HG02623 (cell line): ENCODE results near the gene CABCOCO1.

ENCODE experiments used
- ATAC-seq: cut with Tn5 transposase; IDR thresholded peaks from one replicate; pipeline ENCODE4 v1.9.1; 2021; ENCODE audit warnings: moderate library complexity; ENCODE audit not compliant: unreplicated experiment

The CABCOCO1 gene

GRCh38 chr10:61804414-61804813, 141.7 kb downstream of the CABCOCO1 start:
- no peak for ATAC-seq

GRCh38 chr10:61805091-61805490, 142.4 kb downstream of the CABCOCO1 start:
- no peak for ATAC-seq

- ATAC-seq: no peak
Observed at GRCh38 chr10:61810263-61810662, 147.5 kb downstream of the CABCOCO1 start.

GRCh38 chr10:61812052-61812721, 149.5 kb downstream of the CABCOCO1 start:
- no peak for ATAC-seq

DNA sequence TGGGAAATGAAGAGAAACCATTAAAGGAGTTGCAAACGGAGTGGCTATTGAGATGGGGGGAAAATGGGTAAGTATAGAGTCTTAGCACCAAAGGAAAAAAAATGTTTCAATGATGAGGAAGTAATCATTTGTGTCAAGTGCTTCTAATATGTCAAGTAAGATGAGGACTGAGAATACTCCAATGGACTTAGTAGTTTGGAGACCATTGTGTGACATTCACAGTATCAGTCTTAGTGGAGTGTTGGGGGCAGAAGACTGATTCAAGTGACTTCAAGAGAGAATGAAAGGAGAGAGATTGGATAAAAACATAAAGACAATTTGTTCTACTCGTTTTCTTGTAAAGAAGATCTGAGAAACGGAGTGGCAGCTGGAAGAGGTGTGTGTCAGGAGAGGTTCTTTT, 150.2 kb downstream of the CABCOCO1 start:
- no peak for ATAC-seq

DNA sequence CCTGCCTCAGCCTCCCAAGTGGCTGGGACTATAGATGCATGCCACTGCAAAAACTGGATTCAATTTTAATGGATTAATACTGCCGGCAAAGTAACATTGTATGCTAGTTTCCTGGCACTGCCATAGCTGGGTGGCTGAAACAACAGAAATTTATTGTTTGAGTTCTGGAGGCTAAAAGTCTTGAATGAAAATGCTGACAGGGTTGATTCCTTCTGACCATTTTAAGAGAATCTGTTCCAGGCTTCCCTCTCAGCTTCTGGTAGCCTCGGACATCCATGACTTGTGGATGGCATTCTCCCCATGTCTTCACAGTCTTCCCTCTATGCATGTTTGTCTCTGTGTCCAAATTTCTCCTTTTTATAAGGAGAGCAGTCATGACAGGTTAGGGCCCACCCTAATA, 151.4 kb downstream of the CABCOCO1 start:
- ATAC-seq: no peak

- no peak for ATAC-seq
Observed at GRCh38 chr10:61815496-61815895, 152.8 kb downstream of the CABCOCO1 start.
